ENCODE data around the gene CDIPT. TPM values are rescaled to one million over a fixed set of nuclear protein-coding genes. Genes with fewer than 3 reads are reported as not detected.
"Not testable (repeated sequence)": the region's sequence is repeated elsewhere in the genome, so short reads cannot be mapped to it uniquely, and the experiment has no call there.

CDIPT gene
- total RNA-seq, 1 donor from 2014 or later, result 65.8 TPM

DNA sequence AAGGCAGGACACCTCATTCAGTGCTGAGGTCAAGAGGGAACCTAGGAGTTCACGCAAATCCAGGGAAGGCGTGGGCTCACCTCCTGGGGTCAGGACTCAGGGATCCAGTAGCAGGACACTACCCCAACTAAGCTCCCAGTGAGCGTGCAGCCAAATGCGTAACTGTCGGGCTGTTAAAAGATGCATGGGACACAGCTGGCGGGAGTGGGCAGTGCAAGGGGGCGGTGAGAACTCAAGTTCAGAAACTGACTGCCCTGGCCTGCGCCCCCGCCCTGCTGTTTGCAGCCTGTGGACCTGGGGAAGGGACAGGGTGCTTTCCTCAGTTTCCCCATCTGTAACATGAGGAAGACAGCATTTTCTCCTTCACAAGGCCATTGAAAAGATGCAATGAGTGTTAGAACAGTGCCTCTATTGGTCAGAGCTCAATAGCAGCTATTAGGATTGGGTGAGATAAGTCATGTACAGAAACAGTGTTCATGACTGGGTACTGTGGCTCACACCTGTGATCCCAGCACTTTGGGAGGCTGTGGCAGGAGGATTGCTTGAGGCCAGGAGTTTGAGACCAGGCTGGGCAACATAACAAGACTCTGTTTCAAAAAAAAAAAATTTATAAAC, 20.2 kb downstream of the CDIPT start:
- no peak for ATAC-seq
- intact Hi-C loops (cut with DNase I), result no loop called here
- DNase-seq (ENCODE audit: missing footprints), result no peak

DNA sequence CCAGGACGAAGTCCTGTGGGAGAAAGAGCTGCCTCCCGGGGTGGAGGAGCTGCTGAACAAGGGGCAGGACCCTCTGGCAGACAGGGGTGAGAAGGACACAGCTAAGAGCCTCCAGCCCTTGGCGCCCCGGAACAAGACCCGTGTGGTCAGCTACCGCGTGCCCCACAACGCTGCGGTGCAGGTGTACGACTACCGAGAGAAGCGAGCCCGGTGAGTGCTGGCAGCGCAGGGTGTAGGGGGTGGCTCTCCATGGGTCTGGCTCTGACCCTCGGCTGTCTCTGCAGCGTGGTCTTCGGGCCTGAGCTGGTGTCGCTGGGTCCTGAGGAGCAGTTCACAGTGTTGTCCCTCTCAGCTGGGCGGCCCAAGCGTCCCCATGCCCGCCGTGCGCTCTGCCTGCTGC, 21.4 kb downstream of the CDIPT start:
- intact Hi-C loops (cut with DNase I), result no loop called here
- no peak for DNase-seq (ENCODE audit: missing footprints)
- no peak for ATAC-seq

- intact Hi-C loops (cut with DNase I), result no loop called here
- ATAC-seq, result no peak
Observed at GRCh38 chr16:29840240-29840639, 22.8 kb downstream of the CDIPT start.

DNA sequence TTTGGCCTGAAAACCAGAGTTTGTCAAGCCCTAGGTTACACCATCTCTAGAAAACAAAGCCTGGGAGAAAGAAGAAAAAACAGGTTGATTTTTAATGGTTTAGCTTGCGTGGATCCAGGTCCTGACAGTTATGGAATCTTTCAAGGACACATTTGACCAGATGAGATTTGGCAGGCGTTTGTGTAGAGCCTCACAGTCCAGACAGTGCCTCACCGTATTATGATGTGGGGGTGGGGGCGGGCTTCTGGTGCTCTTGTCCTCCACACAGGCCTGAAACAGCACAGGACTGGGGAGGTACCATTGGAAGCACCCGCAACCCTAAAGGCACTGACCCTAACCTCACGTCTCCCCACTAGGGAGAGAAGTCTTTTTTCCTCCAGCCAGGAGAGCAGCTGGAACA, 23.2 kb downstream of the CDIPT start:
- no peak for ATAC-seq
- no peak for DNase-seq (ENCODE audit: missing footprints)
- intact Hi-C loops (cut with DNase I), result no loop called here

More at GRCh38 chr16:29840240-29840639, 22.8 kb downstream of the CDIPT start:
- DNase-seq (ENCODE audit: missing footprints), result no peak

DNA sequence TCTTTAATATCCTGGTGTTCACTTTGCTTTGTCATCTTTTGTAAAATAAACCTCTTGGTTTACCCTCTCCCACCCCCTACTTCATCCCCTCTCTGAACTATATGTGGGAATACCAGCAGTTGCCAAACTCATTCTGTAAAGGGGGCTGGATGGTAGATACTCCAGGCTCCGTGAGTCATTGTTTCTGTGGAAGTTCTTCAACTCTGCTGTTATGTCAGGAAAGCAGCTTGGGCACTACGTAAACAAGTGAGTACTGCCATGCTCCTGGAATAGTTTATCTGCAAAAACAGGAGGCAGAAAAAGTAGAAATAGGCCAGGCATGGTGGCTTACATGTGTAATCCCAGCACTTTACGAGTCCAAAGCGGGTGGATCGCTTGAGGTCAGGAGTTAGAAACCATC, 25.2 kb downstream of the CDIPT start:
- intact Hi-C loops (cut with DNase I), result no loop called here
- ATAC-seq (no peak), DNase-seq (ENCODE audit: missing footprints) (no peak)

DNA sequence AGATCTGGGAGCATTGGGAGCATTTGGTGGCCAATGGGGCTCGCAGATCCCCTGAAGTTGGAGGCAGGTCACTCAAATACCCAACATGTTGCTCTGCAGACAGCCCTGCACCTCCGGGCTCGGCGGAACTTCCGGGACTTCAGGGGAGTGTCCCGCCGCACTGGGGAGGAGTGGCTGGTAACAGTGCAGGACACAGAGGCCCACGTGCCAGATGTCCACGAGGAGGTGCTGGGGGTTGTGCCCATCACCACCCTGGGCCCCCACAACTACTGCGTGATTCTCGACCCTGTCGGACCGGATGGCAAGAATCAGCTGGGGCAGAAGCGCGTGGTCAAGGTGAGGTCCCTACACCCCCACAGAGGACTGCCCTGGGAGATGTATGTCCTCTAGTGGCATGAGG, 26.4 kb downstream of the CDIPT start:
- ATAC-seq (no peak), DNase-seq (ENCODE audit: missing footprints) (no peak)
- intact Hi-C loops (cut with DNase I), result no loop called here

GRCh38 chr16:29835926-29836325, 27.1 kb downstream of the CDIPT start:
- intact Hi-C loops (cut with DNase I), result no loop called here
- DNase-seq (ENCODE audit: missing footprints), result no peak
- ATAC-seq, result no peak

GRCh38 chr16:29834079-29834478, 28.9 kb downstream of the CDIPT start:
- DNase-seq (ENCODE audit: missing footprints), result no peak
- ATAC-seq, result no peak
- intact Hi-C loops (cut with DNase I), result no loop called here

- intact Hi-C loops (cut with DNase I); DNase-seq (ENCODE audit: missing footprints); ATAC-seq: not testable (repeated sequence)
Observed at GRCh38 chr16:29833219-29833618, 29.8 kb downstream of the CDIPT start.

GRCh38 chr16:29831490-29831889, 31.5 kb downstream of the CDIPT start:
- ATAC-seq, result peak; percentile 75
- intact Hi-C loops (cut with DNase I), result no loop called here
- DNase-seq (ENCODE audit: missing footprints), result no peak

GRCh38 chr16:29830774-29831173, 32.3 kb downstream of the CDIPT start:
- DNase-seq (ENCODE audit: missing footprints) (no peak), ATAC-seq (no peak)
- intact Hi-C loops (cut with DNase I), result no loop called here

DNA sequence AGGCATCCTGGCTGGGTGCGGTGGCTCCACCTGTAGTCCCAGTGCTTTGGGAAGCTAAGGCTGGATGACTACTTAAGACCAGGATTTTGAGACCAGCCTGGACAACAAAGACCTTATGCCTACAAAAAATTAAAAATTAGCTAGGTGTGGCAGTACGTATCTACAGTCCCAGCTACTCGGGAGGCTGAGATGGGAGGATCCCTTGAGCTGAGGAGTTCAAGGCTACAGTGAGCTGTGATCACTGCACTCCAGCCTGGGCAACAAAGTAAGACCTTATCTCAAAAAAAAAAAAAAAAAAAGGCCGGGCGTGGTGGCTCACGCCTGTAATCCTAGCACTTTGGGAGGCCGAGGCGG, 36.7 kb downstream of the CDIPT start:
- ATAC-seq, result no peak
- intact Hi-C loops (cut with DNase I), result no loop called here
- DNase-seq (ENCODE audit: missing footprints), result no peak

DNA sequence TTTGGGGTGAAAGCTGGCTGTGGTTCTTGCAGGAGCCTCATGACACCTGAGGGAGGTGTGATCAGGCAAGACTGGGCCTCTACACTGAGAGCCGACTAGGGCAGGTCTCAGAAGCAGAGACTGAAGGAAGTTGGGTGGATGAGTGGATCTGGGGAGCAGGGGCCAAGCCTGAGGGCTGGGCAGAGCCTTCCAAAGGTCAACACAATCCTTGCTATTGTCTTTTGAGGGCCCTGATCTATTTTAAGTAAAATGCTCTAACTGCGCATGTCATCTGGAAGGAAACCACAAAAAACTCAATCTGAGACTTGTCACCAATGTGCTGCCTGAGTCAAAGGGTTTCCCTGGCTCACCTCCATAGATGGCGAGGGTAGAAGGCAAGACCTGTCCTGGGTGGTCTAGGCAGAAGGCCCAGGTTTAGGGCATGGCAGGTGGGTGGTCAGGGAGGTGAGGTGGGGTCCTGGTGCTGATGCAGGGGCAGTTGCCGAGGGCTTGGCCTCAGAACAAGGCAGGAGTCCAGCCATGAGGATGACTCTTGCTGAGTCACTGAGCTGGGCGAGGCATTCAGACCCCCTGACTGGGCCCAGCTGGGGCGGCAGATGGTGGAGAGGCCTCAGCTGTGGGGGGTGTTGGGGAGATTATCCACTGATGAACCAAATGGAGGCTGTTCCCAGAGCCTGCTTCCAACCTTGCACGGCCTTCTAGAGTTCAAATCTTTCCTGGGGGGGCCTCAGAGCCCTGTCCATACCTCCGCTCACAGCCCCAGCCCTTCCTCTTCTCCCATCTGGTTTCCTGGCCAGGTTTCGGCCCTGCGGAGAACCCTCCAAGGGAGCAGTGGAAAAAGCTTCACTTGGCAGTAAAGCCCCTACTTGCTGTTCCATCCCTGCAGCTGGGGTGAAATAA, 37.6 kb downstream of the CDIPT start:
- intact Hi-C loops (cut with DNase I), result no loop called here
- ATAC-seq (peak; percentile 72), DNase-seq (ENCODE audit: missing footprints) (peak; percentile 81)

DNA sequence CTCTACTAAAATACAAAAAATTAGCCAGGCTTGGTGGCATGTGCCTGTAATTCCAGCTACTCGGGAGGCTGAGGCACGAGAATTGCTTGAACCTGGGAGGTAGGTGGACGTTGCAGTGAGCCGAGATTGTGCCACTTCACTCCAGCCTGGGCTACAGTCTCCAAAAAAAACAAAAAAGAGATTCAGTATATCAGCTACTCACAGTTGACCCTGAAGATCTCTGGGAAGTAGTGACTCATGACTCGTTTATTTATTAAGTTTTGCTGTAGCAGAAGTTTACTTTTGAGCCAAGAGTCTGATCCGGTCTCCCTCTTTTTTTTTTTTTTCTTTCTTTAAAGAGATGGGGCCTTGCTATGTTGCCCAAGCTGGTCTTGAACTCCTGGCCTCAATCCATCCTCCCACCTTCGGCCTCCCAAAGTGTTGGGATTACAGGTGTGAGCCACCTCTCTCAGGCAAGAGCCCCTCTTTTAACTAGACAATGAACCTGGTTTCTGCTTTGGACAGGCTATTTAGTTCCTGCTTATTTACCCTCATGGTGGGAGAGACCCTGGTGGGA, 38.4 kb downstream of the CDIPT start:
- no peak for DNase-seq (ENCODE audit: missing footprints)
- peak; percentile 30 for ATAC-seq
- intact Hi-C loops (cut with DNase I), result no loop called here

GRCh38 chr16:29821643-29822115, 41.3 kb downstream of the CDIPT start:
- ATAC-seq, result no peak
- no peak for DNase-seq (ENCODE audit: missing footprints)
- intact Hi-C loops (cut with DNase I), result no loop called here

GRCh38 chr16:29820730-29821642, 42.0 kb downstream of the CDIPT start:
- ATAC-seq, result peak; percentile 2
- DNase-seq (ENCODE audit: missing footprints), result peak; percentile 25
- intact Hi-C loops (cut with DNase I), result no loop called here

- DNase-seq (ENCODE audit: missing footprints) (peak; percentile 88), ATAC-seq (peak; percentile 41)
- intact Hi-C loops (cut with DNase I), result no loop called here
Observed at GRCh38 chr16:29820271-29820701, 42.7 kb downstream of the CDIPT start, which contains the start of gene MVP. Gene MVP (plus strand): TSS chr16:29820462. CDS start chr16:29830550, 10,088 bp downstream.

GRCh38 chr16:29819506-29819905, 43.5 kb downstream of the CDIPT start:
- ATAC-seq (no peak), DNase-seq (ENCODE audit: missing footprints) (no peak)
- intact Hi-C loops (cut with DNase I), result no loop called here

GRCh38 chr16:29818082-29818481, 44.9 kb downstream of the CDIPT start:
- DNase-seq (ENCODE audit: missing footprints), result peak; percentile 5
- no peak for ATAC-seq
- intact Hi-C loops (cut with DNase I), result no loop called here
